Mesendoderm (in vitro differentiated cells): ENCODE results near the gene DZIP1. TPM values are rescaled to one million over a fixed set of nuclear protein-coding genes. Genes with fewer than 3 reads are reported as not detected.
"Not testable (repeated sequence)": the region's sequence is repeated elsewhere in the genome, so short reads cannot be mapped to it uniquely, and the experiment has no call there.

Experiments used
- DNase-seq: peaks from one replicate; pipeline ENCODE4 v3.0.0; 2013
- H2AK5ac ChIP-seq: 2 replicates; pipeline ENCODE4 v1.6.1; 2013; ENCODE audit warnings: low read length, inconsistent platforms
- H2BK120ac ChIP-seq: 2 replicates; pipeline ENCODE4 v1.6.1; 2013; ENCODE audit warnings: low read depth, mild to moderate bottlenecking, low read length, moderate library complexity, mixed read lengths
- H2BK15ac ChIP-seq: replicated peaks from 2 replicates; pipeline ENCODE4 v1.6.1; 2013; ENCODE audit warnings: low read depth, mild to moderate bottlenecking, moderate library complexity
- H2BK5ac ChIP-seq: 2 replicates; pipeline ENCODE4 v1.6.1; 2013; ENCODE audit warnings: low read length, inconsistent platforms
- H3K18ac ChIP-seq: 2 replicates; pipeline ENCODE4 v1.6.1; 2013; ENCODE audit warnings: mild to moderate bottlenecking, low read length, mixed read lengths
- H3K23ac ChIP-seq: one replicate; pipeline ENCODE4 v1.6.1; 2013; ENCODE audit warnings: low read length
- H3K27ac ChIP-seq: 2 replicates; pipeline ENCODE4 v1.5.1; 2013; ENCODE audit warnings: low read depth, mild to moderate bottlenecking, inconsistent platforms, low read length, moderate library complexity
- H3K27me3 ChIP-seq: 2 replicates; pipeline ENCODE4 v1.6.1; 2013; ENCODE audit warnings: low read length, control low read depth, mild to moderate bottlenecking, inconsistent platforms; ENCODE audit not compliant: insufficient read depth, poor library complexity
- H3K36me3 ChIP-seq: 2 replicates; pipeline ENCODE4 v1.6.1; 2013; ENCODE audit warnings: low read length, inconsistent platforms; ENCODE audit not compliant: control insufficient read depth, insufficient read depth
- H3K4ac ChIP-seq: one replicate; pipeline ENCODE4 v1.6.1; 2013; ENCODE audit warnings: low read depth, mild to moderate bottlenecking, low read length, moderate library complexity
- H3K4me1 ChIP-seq: 2 replicates; pipeline ENCODE4 v1.6.1; 2013; ENCODE audit warnings: low read depth, low read length, inconsistent platforms; ENCODE audit not compliant: control insufficient read depth
- H3K4me2 ChIP-seq: 2 replicates; pipeline ENCODE4 v1.6.1; 2013; ENCODE audit warnings: low read length
- H3K4me3 ChIP-seq: 2 replicates; pipeline ENCODE4 v1.5.1; 2013; ENCODE audit warnings: mild to moderate bottlenecking, low read length
- H3K56ac ChIP-seq: one replicate; pipeline ENCODE4 v1.6.1; 2013; ENCODE audit warnings: low read length
- H3K79me1 ChIP-seq: 2 replicates; pipeline ENCODE4 v1.6.1; 2013; ENCODE audit warnings: low read length, inconsistent platforms
- H3K79me2 ChIP-seq: 2 replicates; pipeline ENCODE4 v1.6.1; 2013; ENCODE audit warnings: mild to moderate bottlenecking, low read length; ENCODE audit not compliant: control insufficient read depth, insufficient read depth
- H3K9ac ChIP-seq: 2 replicates; pipeline ENCODE4 v1.6.1; 2013; ENCODE audit warnings: low read length, inconsistent platforms
- H4K5ac ChIP-seq: one replicate; pipeline ENCODE4 v1.6.1; 2013; ENCODE audit warnings: low read length
- H4K8ac ChIP-seq: one replicate; pipeline ENCODE4 v1.6.1; 2013; ENCODE audit warnings: low read depth, mild to moderate bottlenecking, control low read depth, low read length, moderate library complexity
- WGBS: extraction: QIAGEN DNeasy Blood & Tissue Kit; methylation state at CpG from one replicate; pipeline ENCODE4 v1.1.7; 2013; ENCODE audit warnings: low lambda C conversion rate, missing lambda C conversion rate; ENCODE audit not compliant: insufficient coverage; ENCODE audit errors: extremely low coverage; 5-methylcytosine and 5-hydroxymethylcytosine counted together
- polyA plus RNA-seq, 2 experiments: library from polyadenylated mRNA; stranded (reverse); fragments of 200-250 nt; gene quantifications; one replicate each; pipeline ENCODE4 v1.2.3, GENCODE V29; 2013

The DZIP1 gene, protein sequence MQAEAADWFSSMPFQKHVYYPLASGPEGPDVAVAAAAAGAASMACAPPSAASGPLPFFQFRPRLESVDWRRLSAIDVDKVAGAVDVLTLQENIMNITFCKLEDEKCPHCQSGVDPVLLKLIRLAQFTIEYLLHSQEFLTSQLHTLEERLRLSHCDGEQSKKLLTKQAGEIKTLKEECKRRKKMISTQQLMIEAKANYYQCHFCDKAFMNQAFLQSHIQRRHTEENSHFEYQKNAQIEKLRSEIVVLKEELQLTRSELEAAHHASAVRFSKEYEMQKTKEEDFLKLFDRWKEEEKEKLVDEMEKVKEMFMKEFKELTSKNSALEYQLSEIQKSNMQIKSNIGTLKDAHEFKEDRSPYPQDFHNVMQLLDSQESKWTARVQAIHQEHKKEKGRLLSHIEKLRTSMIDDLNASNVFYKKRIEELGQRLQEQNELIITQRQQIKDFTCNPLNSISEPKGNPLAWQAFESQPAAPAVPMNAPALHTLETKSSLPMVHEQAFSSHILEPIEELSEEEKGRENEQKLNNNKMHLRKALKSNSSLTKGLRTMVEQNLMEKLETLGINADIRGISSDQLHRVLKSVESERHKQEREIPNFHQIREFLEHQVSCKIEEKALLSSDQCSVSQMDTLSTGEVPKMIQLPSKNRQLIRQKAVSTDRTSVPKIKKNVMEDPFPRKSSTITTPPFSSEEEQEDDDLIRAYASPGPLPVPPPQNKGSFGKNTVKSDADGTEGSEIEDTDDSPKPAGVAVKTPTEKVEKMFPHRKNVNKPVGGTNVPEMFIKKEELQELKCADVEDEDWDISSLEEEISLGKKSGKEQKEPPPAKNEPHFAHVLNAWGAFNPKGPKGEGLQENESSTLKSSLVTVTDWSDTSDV
- polyA plus RNA-seq (2013, experiment 1 of 2), result 30.3 TPM
- polyA plus RNA-seq (2013, experiment 2 of 2), result 30.8 TPM

DNA sequence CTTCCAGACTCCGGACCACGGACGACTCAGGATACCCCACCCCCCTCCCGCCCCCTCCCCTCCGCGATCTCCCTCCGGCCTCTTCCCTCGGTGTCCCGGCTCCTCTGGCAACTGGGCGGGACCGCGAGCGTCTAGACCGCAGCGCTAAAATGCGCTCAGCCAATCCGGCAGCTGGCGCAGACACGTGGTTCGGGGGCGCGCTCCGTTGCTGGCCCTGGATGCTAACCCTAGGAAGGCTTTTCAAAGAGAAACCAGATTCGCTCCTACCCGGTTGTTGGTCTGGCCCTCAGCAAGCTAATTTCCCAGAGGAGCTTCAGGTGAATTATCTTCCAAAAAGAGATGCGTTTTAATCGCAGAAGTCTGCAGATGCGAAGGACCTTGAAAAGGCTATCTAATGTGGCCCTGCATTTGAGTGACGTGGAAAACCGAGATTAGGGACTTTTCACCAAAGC lies at the start of gene DZIP1:
Gene DZIP1 (minus strand): TSS at position 106 of the 452 bp plus-strand sequence. CDS start 2,677 bp downstream, outside the sequence.
- Histone ChIP-seq H3K23ac (peak within 1 kb of the TSS; percentile 38), H3K79me1 (peaks cover 2% of the 10 kb centered on the region), H3K27ac (peak within 1 kb of the TSS; percentile 93), H3K4me2 (peak within 1 kb of the TSS; percentile 54), H3K4me3 (peak within 1 kb of the TSS; percentile 50), H3K9ac (peak within 1 kb of the TSS; percentile 78), H2BK15ac (no peak within 1 kb of the TSS), H3K4ac (no peak within 1 kb of the TSS), H2BK120ac (no peak within 1 kb of the TSS), H3K56ac (peak within 1 kb of the TSS; percentile 86), H3K27me3 (no peaks in the 10 kb centered on the region), H2BK5ac (peak within 1 kb of the TSS; percentile 19), H2AK5ac (no peak within 1 kb of the TSS), H3K79me2 (peaks cover 2% of the 10 kb centered on the region), H4K5ac (no peak within 1 kb of the TSS), H3K18ac (peak within 1 kb of the TSS; percentile 94), H3K4me1 (peaks cover 2% of the 10 kb centered on the region), H3K36me3 (no peaks in the 10 kb centered on the region), H4K8ac (peak within 1 kb of the TSS; percentile 87)
- peak; percentile 97 for DNase-seq
- no CpG with 5 or more reads among the region's 30 CpGs for WGBS

DNA sequence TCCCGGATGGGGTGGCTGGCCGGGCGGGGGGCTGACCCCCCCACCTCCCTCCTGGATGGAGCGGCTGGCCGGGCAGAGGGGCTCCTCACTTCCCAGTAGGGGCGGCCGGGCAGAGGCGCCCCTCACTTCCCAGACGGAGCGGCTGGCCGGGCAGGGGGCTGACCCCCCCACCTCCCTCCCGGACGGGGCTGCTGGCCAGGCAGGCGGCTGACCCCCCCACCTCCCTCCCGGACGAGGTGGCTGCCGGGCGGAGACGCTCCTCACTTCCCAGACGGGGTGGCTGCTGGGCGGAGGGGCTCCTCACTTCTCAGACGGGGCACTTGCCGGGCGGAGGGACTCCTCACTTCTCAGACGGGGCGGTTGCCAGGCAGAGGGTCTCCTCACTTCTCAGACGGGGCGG lies 46.5 kb upstream of the DZIP1 start:
- not testable (repeated sequence) for H3K4me3 ChIP-seq, H3K79me1 ChIP-seq, H3K27me3 ChIP-seq, H3K9ac ChIP-seq, H2BK5ac ChIP-seq, DNase-seq, H3K36me3 ChIP-seq, H3K18ac ChIP-seq, H3K4me2 ChIP-seq, H2BK120ac ChIP-seq, H4K8ac ChIP-seq, H3K23ac ChIP-seq, H3K56ac ChIP-seq, H2BK15ac ChIP-seq, H2AK5ac ChIP-seq, H4K5ac ChIP-seq, H3K4ac ChIP-seq, H3K4me1 ChIP-seq, H3K27ac ChIP-seq
- H3K79me2 ChIP-seq, result peaks cover 16% of the 10 kb centered on the region
- no CpG with 5 or more reads among the region's 28 CpGs for WGBS

DNA sequence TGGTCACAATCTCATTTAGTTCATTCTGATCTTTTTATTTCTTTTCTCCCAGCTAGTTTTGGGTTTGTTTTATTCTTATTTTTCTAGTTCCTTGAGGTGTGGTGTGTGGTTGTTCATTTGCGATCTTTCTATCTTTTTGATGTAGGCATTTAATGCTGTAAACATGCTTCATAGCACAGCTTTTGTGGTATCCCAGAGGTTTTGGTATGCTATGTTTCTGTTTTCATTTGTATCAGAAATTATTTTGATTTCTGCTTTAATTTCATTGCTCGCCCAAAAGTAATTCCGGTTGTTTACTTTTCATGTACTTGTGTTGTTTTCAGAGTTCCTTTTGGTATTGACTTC lies 45.0 kb upstream of the DZIP1 start:
- peaks cover 21% of the 10 kb centered on the region for H3K79me2 ChIP-seq
- WGBS, result no CpG with 5 or more reads among the region's 3 CpGs
- H3K4me3 ChIP-seq, result no peak overlapping the region
- H4K5ac ChIP-seq, result no peak overlapping the region
- no peak overlapping the region for H3K4me2 ChIP-seq
- no peak overlapping the region for H2BK5ac ChIP-seq
- H3K79me1 ChIP-seq, result peaks cover 7% of the 10 kb centered on the region
- H3K23ac ChIP-seq, result no peak overlapping the region
- no peak for DNase-seq
- no peak overlapping the region for H3K9ac ChIP-seq
- H3K36me3 ChIP-seq, result no peaks in the 10 kb centered on the region
- no peak overlapping the region for H3K18ac ChIP-seq
- no peak overlapping the region for H2BK15ac ChIP-seq
- H3K4me1 ChIP-seq, result no peaks in the 10 kb centered on the region
- no peak overlapping the region for H2AK5ac ChIP-seq
- no peak overlapping the region for H3K27ac ChIP-seq
- H3K4ac ChIP-seq, result no peak overlapping the region
- H2BK120ac ChIP-seq, result no peak overlapping the region
- no peak overlapping the region for H3K56ac ChIP-seq
- no peak overlapping the region for H4K8ac ChIP-seq
- H3K27me3 ChIP-seq, result no peaks in the 10 kb centered on the region

DNA sequence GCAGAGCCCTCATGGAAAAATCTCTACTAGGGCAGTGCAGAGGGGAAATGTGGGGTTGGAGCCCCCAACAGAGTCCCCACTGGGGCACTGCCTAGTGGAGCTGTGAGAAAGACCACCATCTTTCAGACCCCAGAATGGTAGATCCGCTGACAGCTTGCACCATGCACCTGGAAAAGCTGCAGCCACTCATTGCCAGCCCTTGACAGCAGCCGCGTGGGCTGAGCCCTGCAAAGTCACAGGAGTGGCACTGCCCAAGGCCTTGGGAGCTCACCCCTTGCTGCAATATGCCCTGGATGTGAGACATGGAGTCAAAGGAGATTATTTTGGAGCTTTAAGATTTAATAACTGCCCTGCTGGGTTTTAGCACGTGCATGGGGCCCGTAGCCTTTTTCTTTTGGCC lies 40.5 kb upstream of the DZIP1 start:
- not testable (repeated sequence) for H3K4ac ChIP-seq

DNA sequence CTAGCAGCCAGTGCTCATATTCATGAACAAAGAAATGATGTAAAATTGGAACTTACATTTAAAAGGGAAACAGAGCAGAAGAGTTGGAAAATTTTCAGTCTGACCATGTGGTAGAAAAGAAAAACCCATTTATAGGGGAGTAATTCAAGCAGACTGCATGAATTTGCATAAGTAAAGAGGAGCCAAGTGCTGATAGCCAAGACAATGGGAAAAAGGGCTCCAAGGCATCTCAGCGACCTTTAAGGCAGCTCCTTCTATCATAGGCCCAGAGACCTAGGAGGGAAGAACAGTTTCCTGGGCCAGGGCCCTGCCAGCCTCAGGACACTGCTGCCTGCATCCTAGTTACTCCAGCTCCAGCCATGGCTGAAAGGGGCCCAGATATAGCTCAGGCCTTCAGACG lies 39.9 kb upstream of the DZIP1 start:
- Histone ChIP-seq H3K9ac (no peak overlapping the region), H3K4me3 (no peak overlapping the region), H3K27ac (no peak overlapping the region), H3K56ac (no peak overlapping the region), H3K4me2 (no peak overlapping the region), H2AK5ac (no peak overlapping the region), H2BK5ac (no peak overlapping the region), H3K18ac (no peak overlapping the region), H2BK120ac (no peak overlapping the region), H3K36me3 (no peaks in the 10 kb centered on the region), H3K79me2 (peaks cover 26% of the 10 kb centered on the region), H2BK15ac (no peak overlapping the region), H3K4me1 (no peaks in the 10 kb centered on the region), H4K5ac (no peak overlapping the region), H3K79me1 (peaks cover 12% of the 10 kb centered on the region), H4K8ac (no peak overlapping the region), H3K4ac (no peak overlapping the region), H3K23ac (no peak overlapping the region), H3K27me3 (no peaks in the 10 kb centered on the region)
- no CpG with 5 or more reads among the region's 2 CpGs for WGBS
- DNase-seq, result peak; percentile 71

More for the DNA sequence above, 40.5 kb upstream of the DZIP1 start:
- peaks cover 26% of the 10 kb centered on the region for H3K79me2 ChIP-seq
- peaks cover 12% of the 10 kb centered on the region for H3K79me1 ChIP-seq
- not testable (repeated sequence) for H3K56ac ChIP-seq, DNase-seq, H2BK5ac ChIP-seq, H3K18ac ChIP-seq, H4K8ac ChIP-seq, H3K4me2 ChIP-seq, H3K27ac ChIP-seq, H3K9ac ChIP-seq, H4K5ac ChIP-seq, H3K4me1 ChIP-seq, H2BK120ac ChIP-seq, H3K36me3 ChIP-seq, H3K27me3 ChIP-seq, H2AK5ac ChIP-seq, H2BK15ac ChIP-seq, H3K4me3 ChIP-seq, H3K23ac ChIP-seq
- no CpG with 5 or more reads among the region's 5 CpGs for WGBS
